Measurements from ENCODE around the gene PEX10.
"Not testable (repeated sequence)": the region's sequence is repeated elsewhere in the genome, so short reads cannot be mapped to it uniquely, and the experiment has no call there.

PEX10 gene

GRCh38 chr1:2441746-2442145 is 29.4 kb upstream of the PEX10 start:
- Mint-ChIP-seq H3K27ac (no peak overlapping the region), H3K4me1 (peaks cover under 1% of the 10 kb centered on the region), H3K4me3 (no peak overlapping the region), H3K9me3 (no peaks in the 10 kb centered on the region), H3K36me3 (ENCODE audit: low read depth) (no peaks in the 10 kb centered on the region), H3K27me3 (ENCODE audit: low read depth, poor library complexity) (peaks cover 66% of the 10 kb centered on the region)
- DNase-seq: no peak
- no peak for TF ChIP-seq CTCF (IDR thresholded peaks at IDR 0.05)

GRCh38 chr1:2440346-2440745 is 28.0 kb upstream of the PEX10 start:
- DNase-seq; H3K27ac Mint-ChIP-seq; H3K4me1 Mint-ChIP-seq; H3K4me3 Mint-ChIP-seq; H3K9me3 Mint-ChIP-seq; H3K36me3 Mint-ChIP-seq (ENCODE audit: low read depth): not testable (repeated sequence)
- H3K27me3 Mint-ChIP-seq (ENCODE audit: low read depth, poor library complexity): peaks cover 63% of the 10 kb centered on the region

GRCh38 chr1:2439369-2439768 is 27.0 kb upstream of the PEX10 start:
- H3K27ac Mint-ChIP-seq: no peak overlapping the region
- H3K27me3 Mint-ChIP-seq (ENCODE audit: low read depth, poor library complexity): peaks cover 60% of the 10 kb centered on the region

GRCh38 chr1:2438641-2439040 is 26.3 kb upstream of the PEX10 start:
- Mint-ChIP-seq H3K9me3 (no peaks in the 10 kb centered on the region), H3K4me1 (no peaks in the 10 kb centered on the region), H3K27me3 (ENCODE audit: low read depth, poor library complexity) (peaks cover 58% of the 10 kb centered on the region), H3K4me3 (no peak overlapping the region), H3K36me3 (ENCODE audit: low read depth) (no peaks in the 10 kb centered on the region), H3K27ac (no peak overlapping the region)
- TF ChIP-seq CTCF (IDR thresholded peaks at IDR 0.05): no peak
- DNase-seq: no peak

More at GRCh38 chr1:2439369-2439768, 27.0 kb upstream of the PEX10 start:
- no peak for TF ChIP-seq CTCF (IDR thresholded peaks at IDR 0.05)
- DNase-seq: no peak
- Mint-ChIP-seq H3K4me3 (no peak overlapping the region), H3K4me1 (no peaks in the 10 kb centered on the region), H3K9me3 (no peaks in the 10 kb centered on the region), H3K36me3 (ENCODE audit: low read depth) (no peaks in the 10 kb centered on the region)

GRCh38 chr1:2438038-2438437 is 25.7 kb upstream of the PEX10 start:
- Mint-ChIP-seq H3K4me1 (no peaks in the 10 kb centered on the region), H3K27me3 (ENCODE audit: low read depth, poor library complexity) (peaks cover 60% of the 10 kb centered on the region), H3K9me3 (no peaks in the 10 kb centered on the region), H3K36me3 (ENCODE audit: low read depth) (no peaks in the 10 kb centered on the region), H3K27ac (no peak overlapping the region), H3K4me3 (no peak overlapping the region)
- no peak for DNase-seq
- TF ChIP-seq CTCF (IDR thresholded peaks at IDR 0.05): no peak

GRCh38 chr1:2437617-2438016 is 25.3 kb upstream of the PEX10 start:
- Mint-ChIP-seq H3K4me1 (no peaks in the 10 kb centered on the region), H3K27ac (no peak overlapping the region), H3K9me3 (no peaks in the 10 kb centered on the region), H3K27me3 (ENCODE audit: low read depth, poor library complexity) (peaks cover 59% of the 10 kb centered on the region), H3K4me3 (no peak overlapping the region), H3K36me3 (ENCODE audit: low read depth) (no peaks in the 10 kb centered on the region)
- no peak for DNase-seq
- TF ChIP-seq CTCF (IDR thresholded peaks at IDR 0.05): no peak

Data from nephron progenitor cell (in vitro differentiated cells).